HTR-8/SVneo (cell line): Measurements from ENCODE around the gene KDM6B.
A peak's percentile ranks its signal among the peaks of the same experiment; 100 is the strongest.
"Not testable (repeated sequence)": the region's sequence is repeated elsewhere in the genome, so short reads cannot be mapped to it uniquely, and the experiment has no call there.

Experiments used
- DNase-seq: peaks from one replicate; pipeline ENCODE4 v3.0.0; 2011; ENCODE audit warnings: low spot score, mixed read lengths; ENCODE audit not compliant: insufficient read length
- FAIRE-seq: peaks from 2 replicates; lab custom pipeline; 2011; peaks lifted over from hg19 to GRCh38; lab: Jason Lieb, UNC

The KDM6B gene

DNA sequence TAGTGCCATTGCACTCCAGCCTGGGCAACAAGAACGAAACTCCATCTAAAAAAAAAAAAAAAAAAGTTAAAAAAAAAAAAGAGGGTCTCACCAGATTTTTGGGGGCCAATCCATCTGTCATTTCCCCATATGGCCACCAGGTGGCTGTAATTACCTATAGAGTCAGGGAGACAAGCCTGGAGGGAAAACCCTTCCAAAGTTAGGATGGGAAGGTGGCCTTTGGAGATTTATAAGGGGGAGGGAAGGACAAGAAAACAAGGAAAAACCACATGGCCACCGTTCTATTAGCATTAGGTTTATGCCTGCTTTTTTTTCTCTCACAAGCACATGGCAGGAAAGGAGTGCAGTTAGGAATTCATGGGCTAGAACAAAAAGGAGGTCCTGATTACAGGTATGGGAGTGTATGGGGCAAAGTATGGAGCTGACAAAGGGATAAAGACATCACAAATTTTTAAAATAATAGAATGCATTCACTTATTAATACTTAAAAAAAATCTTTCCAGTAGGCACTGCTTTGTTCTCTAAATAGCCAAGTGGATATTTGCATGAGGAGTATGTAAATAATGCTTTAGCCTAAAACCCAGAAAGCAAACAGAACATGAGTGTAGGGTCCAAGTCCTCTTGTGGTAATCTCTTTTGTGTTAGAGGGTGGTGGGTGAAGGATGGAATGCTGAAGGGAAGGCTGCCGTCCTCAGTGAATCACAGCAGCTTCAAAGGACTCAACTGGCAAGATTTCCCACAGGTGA, 28.8 kb downstream of the KDM6B start:
- FAIRE-seq (no peak), DNase-seq (peak; percentile 66)

- not testable (repeated sequence) for FAIRE-seq, DNase-seq
These were observed 30.4 kb downstream of the KDM6B start for GRCh38 chr17:7864384-7864783.

GRCh38 chr17:7864995-7865650, 31.1 kb downstream of the KDM6B start:
- FAIRE-seq: no peak
- no peak for DNase-seq

GRCh38 chr17:7867881-7868329, 33.9 kb downstream of the KDM6B start:
- no peak for FAIRE-seq

DNA sequence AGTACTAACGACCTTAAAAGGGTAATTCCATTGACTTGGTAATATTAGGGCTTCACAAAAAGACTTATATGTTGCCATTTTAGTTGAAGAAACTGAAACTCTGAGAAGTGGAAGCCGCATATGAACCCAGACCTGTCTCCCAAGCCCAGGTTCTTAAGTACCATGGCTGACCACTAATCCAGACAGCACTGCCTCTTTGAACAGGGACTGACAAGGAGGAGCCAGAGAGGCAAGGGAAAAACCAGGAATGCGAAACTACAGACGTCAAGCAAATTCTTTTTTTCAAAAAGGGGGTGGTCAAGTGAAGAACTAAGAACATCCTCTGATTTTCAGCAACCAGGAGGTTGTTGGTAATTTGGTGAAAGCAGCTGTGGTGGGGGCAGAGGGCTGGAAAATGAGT, 39.0 kb downstream of the KDM6B start:
- no peak for DNase-seq
- no peak for FAIRE-seq

More at GRCh38 chr17:7867881-7868329, 33.9 kb downstream of the KDM6B start:
- DNase-seq: no peak

- DNase-seq (no peak), FAIRE-seq (no peak)
These were observed 41.9 kb downstream of the KDM6B start for GRCh38 chr17:7875804-7876370.

- DNase-seq (no peak), FAIRE-seq (no peak)
These were observed 44.2 kb downstream of the KDM6B start for GRCh38 chr17:7878234-7878633.

- FAIRE-seq: no peak
- DNase-seq: no peak
These were observed 46.3 kb downstream of the KDM6B start for GRCh38 chr17:7880076-7880868.

- DNase-seq: no peak
- no peak for FAIRE-seq
These were observed 47.4 kb downstream of the KDM6B start for GRCh38 chr17:7881276-7882054.

- DNase-seq: no peak
- peak; percentile 49 for FAIRE-seq
These were observed 48.1 kb downstream of the KDM6B start for GRCh38 chr17:7882068-7882467.

GRCh38 chr17:7882629-7883028, 48.6 kb downstream of the KDM6B start:
- DNase-seq: no peak
- no peak for FAIRE-seq
